M059J (cell line): Measurements from ENCODE around the gene FAR2. TPM values are rescaled to one million over a fixed set of nuclear protein-coding genes. Genes with fewer than 3 reads are reported as not detected.
"Not testable (repeated sequence)": the region's sequence is repeated elsewhere in the genome, so short reads cannot be mapped to it uniquely, and the experiment has no call there.

Source experiments
- DNase-seq: peaks from one replicate; pipeline ENCODE4 v3.0.0-alpha.2; 2012; ENCODE audit warnings: low read depth
- total RNA-seq: library from RNA; depleted of rRNA; stranded (reverse); fragments of >200 nt; shearing (Covaris generic); gene quantifications from 2 replicates; pipeline ENCODE4 v1.2.3, GENCODE V29; 2014

FAR2 gene
- total RNA-seq, 1 experiment from 2014 or later = 10.0 TPM

DNA sequence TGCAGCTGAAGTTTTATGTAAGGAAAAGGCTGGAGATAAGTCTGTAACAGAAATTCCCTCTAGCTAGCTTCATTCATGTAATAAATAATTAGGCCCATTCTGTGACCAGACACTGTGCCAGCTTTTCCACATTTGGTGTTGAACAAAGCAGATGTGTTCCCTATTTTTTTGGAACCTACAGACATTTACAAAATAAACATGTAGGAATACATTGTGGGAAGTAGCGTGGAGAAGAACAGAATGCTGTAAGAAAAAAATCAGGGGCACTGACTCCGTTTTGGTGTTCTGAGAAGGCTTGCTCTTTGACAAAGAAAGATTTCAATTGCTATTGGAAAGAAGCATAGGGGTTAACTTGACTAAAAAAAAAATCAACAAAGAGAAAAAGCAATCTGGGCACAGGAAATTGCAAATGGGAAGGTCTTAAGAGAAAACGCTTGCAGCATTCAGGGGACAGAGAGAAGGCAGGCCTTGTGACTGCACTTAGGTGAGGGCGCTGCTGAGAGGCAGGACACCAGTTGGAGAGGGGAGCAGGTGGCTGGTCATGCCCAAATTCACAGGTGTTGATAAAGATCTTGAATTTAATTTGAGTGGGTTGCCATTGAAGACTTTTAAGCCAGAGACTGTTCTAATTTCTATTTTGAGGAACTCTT is 4.0 kb downstream of the FAR2 start:
- no peak for DNase-seq

DNA sequence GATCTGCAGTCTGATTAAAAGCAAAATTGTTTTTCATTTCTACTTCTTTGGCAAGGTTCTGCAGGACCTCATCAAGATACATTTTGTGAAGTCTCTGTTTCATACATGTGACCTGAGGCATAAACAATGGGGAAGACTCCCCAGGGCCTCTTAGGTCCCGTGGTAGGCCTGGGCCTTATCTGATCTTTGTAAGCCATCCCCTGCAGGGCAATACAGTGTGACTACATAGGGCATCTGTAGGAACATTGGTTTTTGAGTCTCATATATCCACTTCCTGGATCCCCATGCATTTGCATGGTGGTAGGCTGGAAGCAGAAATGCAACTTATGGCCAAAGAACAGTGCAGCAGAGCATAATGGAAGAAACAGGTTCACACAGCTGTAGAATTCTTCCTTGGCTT is 6.0 kb downstream of the FAR2 start:
- peak; percentile 56 for DNase-seq

DNA sequence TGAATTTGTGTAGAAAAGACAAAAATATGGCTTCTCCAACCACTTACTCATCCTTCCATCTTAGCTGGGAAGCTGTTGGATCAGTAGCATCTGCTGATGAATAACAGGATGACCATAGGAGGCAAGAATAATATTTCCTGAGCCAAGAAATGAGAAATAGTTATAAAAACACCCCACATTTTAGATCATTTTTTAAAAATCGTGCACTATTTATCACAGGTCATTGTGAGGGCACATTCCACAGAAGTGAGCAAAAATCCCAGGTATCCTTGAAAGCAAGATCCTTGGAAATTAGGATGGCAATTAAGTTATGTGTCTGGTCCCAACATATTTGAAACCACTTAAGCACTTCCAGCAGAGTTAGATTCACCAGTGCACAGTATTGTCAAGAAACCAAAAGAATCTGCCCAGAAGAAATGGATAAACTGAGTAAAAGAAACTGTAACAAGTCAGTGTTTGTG is 8.4 kb downstream of the FAR2 start:
- DNase-seq = peak; percentile 62

DNA sequence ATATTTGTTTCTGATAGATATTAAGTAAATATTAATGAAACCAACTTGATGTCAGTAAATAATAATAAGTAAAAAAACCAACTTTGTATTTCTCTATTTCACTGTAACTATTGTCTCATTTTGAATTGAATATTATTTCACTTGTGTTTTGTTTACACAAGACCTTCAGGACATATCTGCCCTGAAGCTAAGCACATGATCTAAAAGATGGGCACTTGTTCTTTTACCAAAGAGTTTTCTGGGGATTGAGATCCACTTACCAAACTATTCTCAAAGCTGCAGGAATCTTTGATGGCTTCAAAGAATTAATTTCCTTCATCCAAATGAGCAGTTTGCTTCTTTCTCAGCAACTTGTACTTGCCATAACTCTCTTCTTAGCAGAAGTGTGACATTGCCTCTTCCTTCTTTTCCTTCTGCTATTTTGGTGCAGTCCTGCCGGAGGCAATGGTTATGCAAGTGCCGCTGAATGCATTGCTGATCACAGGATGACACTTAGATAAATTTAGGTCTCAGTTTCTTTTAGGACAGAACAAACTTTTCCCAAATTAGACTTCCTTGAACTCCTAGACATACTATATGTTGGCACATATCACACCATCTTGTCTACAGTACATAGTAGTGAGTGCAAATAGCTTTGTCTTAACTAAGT is 9.2 kb downstream of the FAR2 start:
- DNase-seq = no peak

DNA sequence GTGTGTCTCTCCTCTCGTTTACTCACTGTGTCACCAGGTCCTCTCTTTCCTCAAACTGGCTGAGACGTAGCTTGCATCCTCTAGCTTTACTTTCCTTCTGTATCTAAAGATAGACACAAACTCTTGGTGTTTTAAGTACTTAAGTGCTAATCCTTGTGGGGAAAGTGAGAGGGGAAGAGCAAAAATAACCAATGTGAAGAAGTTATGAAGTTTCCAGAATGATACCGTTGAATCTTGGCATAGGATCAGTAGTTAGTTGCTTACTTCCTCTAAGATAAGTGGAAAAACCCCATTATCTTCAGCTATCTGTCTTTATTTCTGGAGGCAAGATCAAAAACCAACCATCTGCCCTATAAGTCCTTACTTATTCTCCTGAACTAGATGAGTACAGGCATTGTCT is 10.6 kb downstream of the FAR2 start:
- no peak for DNase-seq

DNA sequence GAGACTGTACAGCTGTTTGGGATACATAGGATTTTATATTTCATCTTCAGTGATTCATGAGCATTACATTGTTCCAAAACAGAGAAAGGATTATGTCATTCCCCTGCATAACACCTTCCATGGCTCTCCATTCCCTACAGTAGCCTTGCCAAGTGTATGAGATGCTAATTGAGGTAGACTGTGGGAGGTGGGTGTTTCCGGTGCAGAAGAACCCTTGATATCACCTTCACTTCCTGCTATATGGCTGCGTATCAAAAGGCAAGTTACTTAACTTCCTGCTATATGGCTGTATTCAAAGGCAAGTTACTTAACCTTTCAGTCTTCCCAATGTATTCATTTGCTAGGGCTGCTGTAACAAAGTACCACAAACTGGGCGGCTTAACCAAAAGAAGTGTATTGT is 11.2 kb downstream of the FAR2 start:
- DNase-seq = no peak

DNA sequence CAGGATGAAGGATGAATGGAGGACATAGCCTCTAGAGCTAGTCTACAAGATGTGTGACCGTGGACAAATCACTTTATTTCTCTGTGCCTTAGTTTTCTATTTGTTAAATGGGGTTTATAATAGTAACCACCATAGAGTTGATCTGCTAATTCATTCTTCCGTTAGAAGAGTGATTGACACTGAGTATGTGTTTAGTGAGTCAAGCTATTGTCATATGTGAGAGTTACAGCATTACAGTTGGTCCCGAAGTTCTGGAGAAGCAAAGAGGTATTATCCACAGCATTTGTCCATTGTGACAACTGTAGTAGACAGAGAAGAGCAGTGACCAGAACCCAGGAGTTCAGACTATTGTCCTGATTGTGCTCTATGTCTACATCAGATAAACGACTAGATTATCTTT is 14.1 kb downstream of the FAR2 start:
- no peak for DNase-seq

DNA sequence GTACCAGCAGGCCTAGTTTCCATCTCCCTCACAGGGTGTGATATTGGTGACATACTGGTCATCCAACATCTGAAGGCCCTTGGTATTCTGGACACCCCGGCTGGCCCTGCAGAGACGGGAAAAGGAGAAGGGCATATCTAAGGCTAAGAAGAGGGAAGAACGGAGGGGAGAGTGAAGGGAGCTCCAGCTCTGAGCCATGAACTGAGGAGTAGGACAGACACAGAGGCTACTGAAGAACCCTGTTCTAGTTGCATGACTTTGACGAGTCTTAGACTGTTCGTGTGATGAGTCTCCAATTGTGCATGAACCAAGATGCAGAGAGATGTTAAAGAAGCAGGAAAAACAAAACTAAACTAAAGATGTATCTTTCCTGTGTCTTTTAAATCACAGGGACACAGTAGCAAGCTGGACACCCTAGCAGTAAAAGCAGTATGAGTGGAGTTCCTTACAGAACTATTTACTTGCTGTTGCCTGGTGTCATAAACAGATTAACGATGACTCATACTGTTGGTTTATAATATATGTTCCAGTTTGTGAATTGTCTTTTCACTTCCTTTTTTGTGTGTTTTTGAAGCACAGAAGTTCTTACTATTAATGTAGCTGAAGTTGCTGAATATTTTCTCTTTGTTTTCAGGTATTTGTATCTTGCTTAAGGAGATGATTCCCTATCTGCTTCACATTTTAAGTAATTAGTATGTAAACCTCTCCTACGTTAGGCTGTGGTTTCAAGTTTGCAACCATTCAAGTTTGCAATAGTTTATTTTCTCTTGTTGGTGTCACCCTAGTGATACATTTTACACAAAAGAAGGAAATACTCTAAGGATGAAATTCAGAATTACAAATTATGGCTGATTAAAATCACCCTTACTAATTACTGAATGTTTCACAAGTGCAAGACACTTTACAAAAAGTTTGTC is 15.7 kb downstream of the FAR2 start:
- peak; percentile 81 for DNase-seq

DNA sequence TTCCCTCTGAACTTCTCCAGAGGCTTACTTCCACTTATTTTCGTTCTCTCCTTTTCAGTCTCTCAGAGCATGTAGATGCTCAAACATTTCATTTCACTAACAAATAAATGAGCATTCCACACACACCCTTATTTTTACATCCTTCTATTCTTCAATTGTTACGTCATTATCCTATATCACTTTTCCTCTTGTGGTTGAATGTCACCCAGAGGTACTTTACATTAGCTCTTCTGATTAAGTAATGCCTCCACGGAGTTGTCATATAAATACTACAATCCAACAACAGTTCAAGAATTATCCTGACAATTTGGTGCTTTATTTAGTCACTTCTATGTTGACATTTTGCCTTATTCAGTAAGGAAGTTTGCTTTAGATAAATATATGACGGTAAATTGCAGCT is 18.4 kb downstream of the FAR2 start:
- no peak for DNase-seq

DNA sequence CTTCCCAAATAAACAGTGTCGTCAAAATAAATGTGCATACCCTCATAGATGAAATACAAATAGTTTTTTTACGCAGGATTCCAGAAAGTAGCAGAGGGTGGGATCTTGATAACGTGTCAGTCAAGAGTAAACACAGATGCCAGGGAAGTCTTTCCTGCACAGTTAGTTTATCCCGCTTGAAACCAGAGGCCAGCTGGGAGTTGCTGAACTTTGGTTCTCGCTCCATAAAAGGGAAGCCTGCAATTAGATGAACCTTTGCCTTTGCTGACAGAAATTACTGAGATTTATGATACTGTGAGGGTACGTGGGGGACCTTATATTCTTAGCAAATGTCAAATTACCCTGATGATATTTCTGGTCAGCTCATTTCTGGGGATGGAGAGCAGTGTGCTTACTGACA is 18.9 kb downstream of the FAR2 start:
- DNase-seq = no peak

DNA sequence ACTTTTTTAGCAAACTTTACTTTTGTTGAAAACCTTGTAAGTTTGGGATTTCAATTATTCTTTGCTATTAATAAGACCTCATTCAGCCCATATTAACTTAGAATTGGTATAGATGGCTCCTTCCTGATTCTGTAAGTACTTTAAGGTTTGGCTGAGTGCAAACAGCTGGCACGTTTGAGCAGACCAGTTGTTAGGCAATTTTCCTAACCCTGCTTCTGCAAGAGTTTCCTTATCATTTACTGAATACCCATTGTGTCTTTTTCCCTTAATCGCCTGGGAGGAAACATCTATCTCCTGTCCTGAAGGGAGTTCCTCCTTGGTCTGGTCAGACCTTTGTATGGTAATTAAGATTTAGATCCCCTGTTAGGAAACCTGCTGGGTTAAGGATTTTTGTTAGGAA is 20.9 kb downstream of the FAR2 start:
- not testable (repeated sequence) for DNase-seq

DNA sequence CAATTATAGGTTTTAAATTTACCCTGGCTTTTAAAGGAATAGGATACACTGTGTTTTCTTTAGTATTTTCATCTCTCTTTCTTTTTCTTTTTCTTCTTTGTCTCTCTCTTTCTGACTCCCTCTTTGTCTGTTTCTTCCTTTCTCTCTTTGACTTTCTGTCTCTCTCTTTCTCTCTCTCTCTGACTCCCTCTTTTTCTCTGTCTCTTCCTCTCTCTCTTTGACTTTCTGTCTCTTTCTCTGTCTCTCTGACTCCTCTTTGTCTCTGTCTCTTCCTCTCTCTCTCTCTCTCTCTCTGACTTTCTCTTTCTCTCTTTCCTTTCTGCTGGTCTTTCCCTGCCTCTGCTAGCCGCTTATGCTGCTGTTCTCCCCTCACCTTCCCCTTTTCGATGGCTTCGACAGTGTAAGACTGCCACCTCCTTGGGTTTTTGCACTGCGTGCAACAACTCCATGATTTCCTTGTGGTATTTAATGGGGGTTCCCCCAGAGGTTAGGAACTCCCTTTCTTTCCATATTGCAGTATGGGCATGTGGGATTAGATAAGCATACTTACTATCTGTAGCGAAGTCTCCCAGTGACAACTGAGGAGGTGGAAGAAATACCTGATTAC is 21.5 kb downstream of the FAR2 start:
- DNase-seq = not testable (repeated sequence)

DNA sequence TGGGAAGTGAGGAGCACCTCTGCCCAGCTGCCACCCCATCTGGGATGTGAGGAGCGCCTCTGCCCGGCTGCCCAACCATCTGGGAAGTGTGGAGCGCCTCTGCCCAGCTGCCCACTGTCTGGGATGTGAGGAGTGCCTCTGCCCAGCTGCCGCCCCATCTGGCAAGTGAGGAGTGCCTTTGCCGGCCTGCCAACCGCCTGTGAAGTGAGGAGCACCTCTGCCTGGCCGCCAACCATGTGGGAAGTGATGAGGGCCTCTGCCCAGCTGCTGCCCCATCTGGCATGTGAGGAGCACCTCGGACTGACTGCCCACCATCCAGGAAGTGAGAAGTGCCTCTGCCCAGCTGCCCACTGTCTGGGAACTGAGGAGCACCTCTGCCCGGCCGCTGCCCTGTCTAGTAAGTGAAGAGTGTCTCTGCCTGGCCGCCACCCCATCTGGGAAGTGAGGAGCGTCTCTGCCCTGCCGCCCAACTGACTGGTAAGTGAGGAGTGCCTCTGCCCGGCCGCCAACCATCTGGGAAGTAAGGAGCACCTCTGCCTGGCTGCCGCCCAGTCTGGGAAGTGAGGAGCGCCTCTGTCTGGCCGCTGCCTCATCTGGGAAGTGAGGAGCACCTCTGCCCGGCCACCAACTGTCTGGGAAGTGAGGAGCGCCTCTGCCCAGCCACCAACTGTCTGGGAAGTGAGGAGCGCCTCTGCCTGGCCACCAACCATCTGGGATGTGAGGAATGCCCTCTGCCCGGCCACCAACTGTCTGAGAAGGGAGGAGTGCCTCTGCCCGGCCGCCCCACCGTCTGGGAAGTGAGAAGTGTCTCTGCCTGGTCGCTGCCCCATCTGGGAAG is 22.6 kb downstream of the FAR2 start:
- DNase-seq = no peak

DNA sequence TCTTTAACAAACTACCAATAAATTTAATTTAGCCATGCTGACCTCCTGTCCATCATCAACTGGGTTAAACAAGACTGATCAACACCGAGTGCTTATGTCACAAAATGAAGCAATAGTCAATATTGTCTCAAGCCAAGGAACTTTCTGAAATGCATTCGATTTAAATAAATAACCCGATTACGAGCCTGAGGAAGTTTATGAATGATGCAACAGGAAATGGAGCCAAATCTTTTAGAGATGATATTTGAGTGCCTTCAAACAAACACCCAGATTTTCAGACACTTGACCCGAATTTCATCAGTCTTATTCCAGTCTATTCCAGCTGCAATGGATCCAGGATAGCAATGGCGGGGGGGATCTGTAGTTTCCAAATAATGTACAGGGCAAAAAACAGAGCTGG is 27.9 kb downstream of the FAR2 start:
- no peak for DNase-seq

DNA sequence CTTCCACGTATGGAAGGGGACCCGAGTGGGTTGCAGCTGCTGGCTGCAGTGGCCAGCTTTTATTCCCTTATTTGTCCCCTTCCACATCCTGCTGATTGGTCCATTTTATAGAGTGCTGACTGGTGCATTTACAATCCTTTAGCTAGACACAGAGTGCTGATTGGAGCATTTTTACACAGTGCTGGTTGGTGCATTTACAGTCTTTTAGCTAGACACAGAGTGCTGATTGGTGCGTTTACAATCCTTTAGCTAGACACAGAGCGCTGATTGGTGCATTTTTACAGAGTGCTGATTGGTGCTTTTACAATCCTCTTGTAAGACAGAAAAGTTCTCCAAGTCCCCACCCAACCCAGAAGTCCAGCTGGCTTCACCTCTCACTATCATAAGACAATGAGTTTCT is 33.2 kb downstream of the FAR2 start:
- not testable (repeated sequence) for DNase-seq

DNA sequence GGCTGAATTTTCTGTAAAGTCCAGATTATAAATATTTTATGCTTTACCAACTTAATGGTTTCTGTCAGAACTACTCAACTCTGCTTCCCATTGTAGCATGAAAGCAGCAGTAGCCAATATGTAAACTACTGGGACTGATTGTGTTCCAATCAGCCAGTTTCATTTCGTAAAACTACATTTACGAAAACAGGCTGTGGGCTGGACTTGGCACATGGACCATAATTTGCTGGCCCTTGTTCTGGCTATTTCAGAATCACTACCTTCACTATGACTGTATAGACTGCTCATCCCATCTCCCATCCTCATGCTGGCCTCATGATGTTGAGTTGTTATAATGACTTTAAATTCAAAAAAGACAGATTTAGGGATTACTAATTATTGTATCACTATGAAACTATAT is 38.7 kb downstream of the FAR2 start:
- peak; percentile 31 for DNase-seq

DNA sequence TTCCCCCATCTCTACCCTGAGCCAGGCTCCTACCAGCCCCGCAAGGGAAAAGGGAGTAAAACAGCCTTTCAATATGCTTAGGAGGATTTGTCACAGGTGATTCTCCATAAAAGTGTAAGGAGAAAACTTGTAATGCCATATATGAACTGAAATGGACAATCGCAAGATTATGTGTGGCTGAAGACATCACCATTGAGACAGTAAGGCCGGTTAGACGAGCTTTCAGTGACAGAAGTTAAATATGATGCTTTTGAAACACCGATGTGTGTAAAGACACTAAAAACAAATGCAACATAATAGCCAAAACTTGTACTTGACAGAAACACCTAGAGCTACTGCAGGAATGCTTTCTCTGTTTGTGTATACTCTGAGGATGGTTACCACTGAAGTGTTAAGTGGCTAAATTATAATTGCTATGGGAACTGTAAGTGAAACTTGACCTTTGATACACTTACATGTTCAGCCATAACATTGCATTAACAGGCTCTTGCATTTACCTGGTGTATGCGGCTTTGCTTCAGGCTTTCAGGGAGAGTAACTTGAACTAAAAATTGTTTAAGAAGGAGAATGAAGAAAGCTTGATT is 42.3 kb downstream of the FAR2 start:
- no peak for DNase-seq

DNA sequence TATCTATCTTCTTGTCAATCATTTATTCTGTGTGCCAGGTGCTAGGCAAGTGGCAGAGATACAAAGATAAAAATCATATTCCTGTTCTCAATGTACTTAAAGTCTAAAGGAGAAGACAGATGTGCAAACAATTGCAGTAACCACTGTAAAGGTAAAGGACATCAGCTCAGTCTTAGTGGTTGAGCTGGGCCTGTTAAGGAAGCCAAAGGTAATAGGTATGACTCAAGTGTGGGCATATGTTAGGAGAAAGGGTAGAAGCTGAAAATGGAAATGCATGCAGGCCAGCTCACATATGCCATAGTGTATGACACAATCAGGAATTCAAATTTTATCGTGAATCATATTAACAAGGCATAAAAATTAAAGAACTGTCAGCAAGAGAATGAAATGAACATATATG is 49.8 kb downstream of the FAR2 start:
- DNase-seq = no peak

DNA sequence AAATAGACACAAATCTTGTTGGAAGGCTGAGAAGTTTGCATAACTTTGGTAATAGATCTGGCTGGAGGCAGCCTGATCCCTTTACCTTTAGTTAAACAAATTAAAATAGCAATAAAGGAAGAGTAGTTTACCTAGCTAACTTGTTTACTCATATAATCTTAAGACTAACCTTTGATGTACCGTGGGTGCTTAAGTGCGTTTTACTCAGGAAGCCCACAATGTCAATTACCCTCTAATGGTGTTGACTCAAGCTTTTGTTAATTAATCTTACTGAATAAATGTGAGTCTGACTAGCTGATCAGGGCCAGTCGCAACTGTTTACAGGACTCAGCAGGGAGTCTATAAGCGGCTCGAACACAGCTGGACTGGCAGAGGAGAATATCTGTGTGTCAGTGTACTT is 51.5 kb downstream of the FAR2 start:
- DNase-seq = no peak

DNA sequence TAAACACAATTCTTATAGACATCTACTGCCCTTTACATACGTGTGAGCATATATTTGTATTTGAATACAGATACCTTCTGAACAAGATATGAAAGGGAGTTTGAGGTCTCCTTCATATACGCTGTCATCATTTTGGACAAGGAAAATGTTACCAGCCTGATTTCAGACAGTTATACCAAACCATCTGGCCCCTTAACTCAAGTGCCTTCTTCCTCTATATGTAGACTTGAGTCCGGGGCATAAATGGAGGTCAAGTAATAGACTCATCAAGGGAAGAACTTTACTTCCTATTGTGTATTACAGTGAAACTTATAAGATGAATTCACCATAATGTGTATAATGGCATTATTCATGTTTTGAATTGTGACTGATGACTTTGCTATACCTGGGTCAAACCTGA is 52.2 kb downstream of the FAR2 start:
- no peak for DNase-seq

DNA sequence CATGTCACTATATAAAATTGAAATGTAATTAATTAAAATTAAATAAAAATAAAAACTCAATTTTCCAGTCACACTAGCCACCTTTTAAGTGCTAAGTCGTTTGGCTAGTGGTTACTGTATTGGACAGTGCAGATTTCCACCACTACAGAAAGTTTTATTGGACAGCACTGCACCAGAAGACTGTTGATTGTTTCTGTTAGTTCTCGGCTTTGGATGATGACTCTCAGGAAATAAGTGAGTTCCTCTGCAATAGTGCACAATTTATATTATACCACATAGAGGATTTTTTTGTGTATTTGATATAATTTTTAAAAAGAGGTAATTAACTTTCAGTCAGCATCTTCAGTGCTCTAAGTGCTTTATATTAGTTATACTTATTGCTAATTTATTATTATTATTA is 52.7 kb downstream of the FAR2 start:
- DNase-seq = no peak
